Measurements from ENCODE around the gene B4GALT4.

Gene B4GALT4

DNA sequence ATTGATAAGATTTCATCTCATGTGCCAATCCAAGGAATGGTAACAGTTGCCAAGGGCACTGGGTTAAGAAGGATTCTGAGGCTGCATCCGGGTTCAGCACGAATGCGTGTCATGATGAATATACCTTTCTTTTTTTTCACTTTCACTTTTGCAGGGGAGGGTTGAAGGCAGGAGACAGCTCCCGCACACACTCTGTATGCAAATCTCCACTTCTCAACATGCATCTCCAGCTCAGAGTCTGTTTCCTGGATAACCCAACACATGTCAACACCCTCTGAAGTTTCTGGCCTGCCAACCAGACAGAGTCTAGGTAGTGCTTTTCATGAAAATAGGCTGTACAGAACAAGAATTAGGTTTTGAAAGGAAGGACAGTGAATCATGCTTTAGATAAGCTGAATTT is 21.6 kb downstream of the B4GALT4 start:
- TF ChIP-seq, protein P1, sequence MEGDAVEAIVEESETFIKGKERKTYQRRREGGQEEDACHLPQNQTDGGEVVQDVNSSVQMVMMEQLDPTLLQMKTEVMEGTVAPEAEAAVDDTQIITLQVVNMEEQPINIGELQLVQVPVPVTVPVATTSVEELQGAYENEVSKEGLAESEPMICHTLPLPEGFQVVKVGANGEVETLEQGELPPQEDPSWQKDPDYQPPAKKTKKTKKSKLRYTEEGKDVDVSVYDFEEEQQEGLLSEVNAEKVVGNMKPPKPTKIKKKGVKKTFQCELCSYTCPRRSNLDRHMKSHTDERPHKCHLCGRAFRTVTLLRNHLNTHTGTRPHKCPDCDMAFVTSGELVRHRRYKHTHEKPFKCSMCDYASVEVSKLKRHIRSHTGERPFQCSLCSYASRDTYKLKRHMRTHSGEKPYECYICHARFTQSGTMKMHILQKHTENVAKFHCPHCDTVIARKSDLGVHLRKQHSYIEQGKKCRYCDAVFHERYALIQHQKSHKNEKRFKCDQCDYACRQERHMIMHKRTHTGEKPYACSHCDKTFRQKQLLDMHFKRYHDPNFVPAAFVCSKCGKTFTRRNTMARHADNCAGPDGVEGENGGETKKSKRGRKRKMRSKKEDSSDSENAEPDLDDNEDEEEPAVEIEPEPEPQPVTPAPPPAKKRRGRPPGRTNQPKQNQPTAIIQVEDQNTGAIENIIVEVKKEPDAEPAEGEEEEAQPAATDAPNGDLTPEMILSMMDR (IDR thresholded peaks at IDR 0.05; ENCODE audit: borderline replicate concordance, insufficient read depth, low read depth, low read length): no peak
- no peak overlapping the region for H3K4me3 ChIP-seq (ENCODE audit: low read depth, low read length)

DNA sequence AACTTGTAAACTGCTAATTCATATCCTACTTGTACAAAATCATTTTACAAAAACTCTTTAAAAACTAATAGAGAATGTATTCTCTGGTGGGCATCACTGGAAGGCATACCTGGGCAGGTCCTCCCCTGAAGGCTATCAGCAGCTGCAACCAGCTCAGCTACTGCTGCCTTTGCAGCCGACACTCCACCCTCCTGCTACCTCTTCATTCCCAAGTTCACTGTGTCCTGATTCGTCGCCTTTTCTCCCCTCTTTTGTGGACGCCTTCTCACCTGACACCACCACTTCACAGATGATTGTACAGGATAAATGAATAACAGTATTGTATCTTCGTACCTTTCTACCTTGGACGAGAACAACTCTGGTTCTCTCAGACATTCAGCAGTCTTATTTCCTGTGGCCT is 28.9 kb downstream of the B4GALT4 start:
- no peak overlapping the region for H3K4me3 ChIP-seq (ENCODE audit: low read depth, low read length)
- TF ChIP-seq, protein P1 (IDR thresholded peaks at IDR 0.05; ENCODE audit: borderline replicate concordance, insufficient read depth, low read depth, low read length): no peak

DNA sequence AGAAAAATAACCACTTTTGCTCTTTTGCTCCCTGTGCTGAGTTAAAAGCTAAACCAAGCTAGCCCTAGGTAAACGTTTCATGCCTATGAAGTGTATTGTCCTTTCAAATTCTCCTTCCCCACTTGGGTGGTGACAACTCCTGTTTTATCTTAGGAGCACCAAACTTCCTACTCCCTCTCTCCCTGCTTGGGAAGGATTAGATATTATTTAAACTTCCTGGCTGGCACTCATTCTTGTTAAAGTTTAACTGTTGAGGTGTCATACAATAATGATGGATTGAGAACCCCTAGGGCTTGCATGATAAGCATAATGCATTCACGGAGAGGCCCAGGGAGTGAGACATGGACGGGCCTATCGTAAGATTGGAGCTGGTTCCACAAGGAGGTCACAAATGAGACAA is 29.5 kb downstream of the B4GALT4 start:
- H3K4me3 ChIP-seq (ENCODE audit: low read depth, low read length): no peak overlapping the region
- TF ChIP-seq, protein P1 (IDR thresholded peaks at IDR 0.05; ENCODE audit: borderline replicate concordance, insufficient read depth, low read depth, low read length): no peak

DNA sequence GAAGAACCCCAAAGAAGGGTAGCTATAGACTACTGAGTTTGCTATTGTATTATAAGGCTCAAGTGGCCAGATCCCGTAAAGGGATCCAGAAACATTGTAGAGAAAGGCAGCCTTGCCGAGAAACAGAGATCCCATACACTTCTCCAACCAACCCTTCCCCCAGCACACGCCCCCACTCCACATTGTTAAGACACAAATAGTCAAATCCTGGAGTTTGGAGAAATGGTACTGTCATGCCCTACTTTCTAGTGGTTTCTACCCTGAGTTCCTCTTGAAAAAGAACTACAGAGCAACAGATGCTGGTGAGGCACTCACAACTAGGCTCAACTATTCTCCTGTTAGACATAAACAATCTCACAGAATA is 33.2 kb downstream of the B4GALT4 start:
- no peak overlapping the region for H3K4me3 ChIP-seq (ENCODE audit: low read depth, low read length)
- TF ChIP-seq, protein P1 (IDR thresholded peaks at IDR 0.05; ENCODE audit: borderline replicate concordance, insufficient read depth, low read depth, low read length): no peak

DNA sequence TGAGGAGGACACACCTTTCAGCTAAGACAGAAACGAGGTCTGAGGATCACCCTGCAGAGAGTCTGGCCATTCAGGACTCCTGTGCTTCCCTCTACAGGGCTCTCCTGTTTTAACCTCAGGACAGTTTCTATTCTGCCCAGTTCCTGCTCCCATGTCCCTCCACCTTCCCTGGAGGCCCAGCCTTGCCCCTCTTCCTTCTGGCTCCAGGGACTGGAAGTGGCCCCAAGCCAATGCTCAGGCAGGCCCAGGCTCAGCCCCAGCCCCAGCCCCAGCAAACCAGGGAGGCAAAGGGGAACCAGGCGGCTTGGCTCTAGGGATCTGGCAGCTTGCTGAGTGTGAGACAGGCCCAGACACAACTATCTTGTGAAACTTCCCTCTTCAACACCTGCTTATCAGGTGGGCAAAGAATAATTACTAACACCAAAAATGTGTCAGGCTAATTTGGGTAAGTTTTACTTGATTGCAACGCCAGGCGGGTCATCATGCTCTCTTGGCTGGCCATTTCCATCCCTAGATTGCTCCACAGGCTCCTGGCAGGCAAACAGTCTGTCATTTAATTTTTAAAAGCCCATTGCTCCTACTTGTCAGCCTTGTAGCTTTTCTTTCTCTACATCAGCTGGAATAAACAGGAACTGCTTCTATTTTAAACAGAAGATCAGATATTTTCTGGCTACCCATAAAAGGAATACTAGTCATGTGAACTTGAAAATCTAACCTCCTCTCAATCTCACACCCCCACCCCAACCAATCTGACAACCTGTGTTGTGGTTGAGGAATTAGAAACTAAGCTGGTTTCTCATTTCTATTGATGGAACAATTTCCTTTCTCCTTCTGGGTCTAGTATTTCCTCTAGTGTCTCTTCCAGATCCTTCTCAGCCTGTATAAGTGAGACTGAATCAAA is 33.8 kb downstream of the B4GALT4 start:
- no peak overlapping the region for H3K4me3 ChIP-seq (ENCODE audit: low read depth, low read length)
- TF ChIP-seq, protein P1 (IDR thresholded peaks at IDR 0.05; ENCODE audit: borderline replicate concordance, insufficient read depth, low read depth, low read length): no peak

DNA sequence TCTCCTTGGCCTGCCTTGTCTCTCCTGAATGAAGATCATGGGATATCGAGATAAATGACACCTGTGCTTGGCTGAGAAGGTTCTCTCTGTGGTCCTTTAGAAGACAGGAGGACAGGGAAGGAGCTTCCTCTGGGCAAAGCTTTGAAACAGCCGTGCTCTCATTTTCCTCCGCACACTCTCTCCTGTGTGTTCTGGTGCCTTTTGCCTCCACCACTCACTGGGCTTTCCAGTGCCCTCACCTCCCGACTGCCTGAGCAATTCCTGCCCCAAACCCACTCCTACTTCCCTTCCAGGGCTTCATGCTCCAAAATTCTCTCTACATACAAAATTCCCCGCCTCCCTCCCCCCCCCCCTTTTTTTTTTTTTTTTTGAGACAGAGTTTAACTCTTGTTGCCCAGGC is 35.0 kb downstream of the B4GALT4 start:
- TF ChIP-seq, protein P1 (IDR thresholded peaks at IDR 0.05; ENCODE audit: borderline replicate concordance, insufficient read depth, low read depth, low read length): no peak
- no peak overlapping the region for H3K4me3 ChIP-seq (ENCODE audit: low read depth, low read length)

DNA sequence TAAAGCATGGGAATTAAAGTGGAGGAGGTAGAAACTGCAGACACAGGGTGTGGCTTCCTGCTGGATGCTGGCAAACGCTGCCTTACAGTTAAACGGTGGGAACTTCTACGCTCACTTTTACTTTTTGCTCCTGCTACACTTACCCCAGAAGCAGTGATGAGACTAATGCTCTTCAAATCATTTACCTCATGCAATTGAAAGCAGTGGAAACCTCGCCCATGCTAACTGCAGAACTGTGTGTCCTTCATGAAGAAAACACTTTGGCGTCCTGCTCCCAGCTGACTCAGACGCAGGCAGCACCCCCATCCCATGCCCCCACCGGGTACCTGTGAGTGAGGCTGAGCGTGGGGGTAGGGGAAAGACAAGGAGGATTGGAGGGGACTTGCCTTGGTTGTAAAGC is 35.5 kb downstream of the B4GALT4 start:
- no peak overlapping the region for H3K4me3 ChIP-seq (ENCODE audit: low read depth, low read length)
- TF ChIP-seq, protein P1 (IDR thresholded peaks at IDR 0.05; ENCODE audit: borderline replicate concordance, insufficient read depth, low read depth, low read length): no peak

Measured in GM12875 (cell line).